ENCODE measurements around the gene ADSS2.

Gene ADSS2

DNA sequence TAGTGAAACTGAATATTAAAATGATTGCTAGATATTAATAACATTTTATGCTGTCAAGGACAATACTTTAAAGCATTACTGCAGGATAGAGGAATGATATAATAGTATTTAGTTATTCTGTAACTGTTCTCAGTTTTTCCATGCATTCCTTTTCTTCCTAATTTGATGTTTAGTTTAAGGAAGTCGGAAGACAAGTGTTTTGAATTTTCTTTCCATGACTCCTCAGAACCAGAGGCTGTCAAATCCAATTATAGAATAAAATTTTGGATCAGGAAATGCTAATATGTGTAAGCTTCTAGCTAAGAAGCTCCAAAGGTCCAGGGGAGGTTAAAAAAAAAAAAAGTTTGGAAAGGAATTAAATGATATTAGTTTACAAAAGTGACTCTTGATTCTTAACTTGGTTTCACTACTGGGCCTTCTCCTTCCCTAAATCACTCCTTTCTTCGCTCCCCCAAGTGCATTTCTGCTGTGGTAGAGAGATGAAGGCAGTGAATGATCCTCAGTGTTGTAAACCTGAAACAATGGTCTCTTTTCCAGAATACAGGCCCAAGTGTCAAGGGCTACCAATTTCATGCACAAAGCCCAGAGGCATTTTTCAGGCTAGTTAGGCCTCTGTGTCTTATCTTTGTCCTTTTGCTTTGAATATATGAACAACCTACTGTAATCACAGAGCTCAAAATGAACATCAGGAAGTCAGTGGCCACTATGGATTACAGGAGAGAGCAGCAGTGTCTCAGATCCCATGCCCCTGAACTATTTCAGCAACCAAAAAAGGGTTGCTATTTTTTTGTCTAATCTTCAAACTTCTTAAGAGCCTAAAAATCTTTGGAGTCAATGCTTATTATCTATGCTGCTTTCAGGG lies 6.2 kb downstream of the ADSS2 start:
- peaks cover 50% of the 10 kb centered on the region for H3K4me1 ChIP-seq (ENCODE audit: control insufficient read depth, insufficient read depth, low read length)

DNA sequence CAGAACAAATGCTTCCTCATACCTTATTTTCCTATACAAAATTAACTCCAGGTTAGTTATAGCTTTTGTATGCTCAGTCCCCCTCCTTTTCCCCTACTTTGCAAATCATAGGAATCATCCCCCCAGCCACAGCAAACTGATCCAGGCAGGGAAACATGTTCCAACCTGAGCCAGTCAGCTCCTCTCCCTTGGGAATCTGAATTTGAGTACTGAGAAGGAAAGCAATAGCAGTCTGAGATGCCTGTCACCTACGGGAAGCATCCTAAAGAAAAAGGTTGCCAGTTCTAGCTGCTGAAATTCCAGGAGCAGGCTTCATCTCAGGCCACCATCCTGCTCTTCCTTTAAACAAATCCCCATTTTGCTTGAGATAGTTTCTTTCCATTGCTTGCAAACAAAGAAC lies 6.9 kb downstream of the ADSS2 start:
- Histone ChIP-seq H3K9ac (ENCODE audit: low read length) (no peak overlapping the region), H3K4me1 (ENCODE audit: control insufficient read depth, insufficient read depth, low read length) (peaks cover 50% of the 10 kb centered on the region)

More for the DNA sequence above, 6.2 kb downstream of the ADSS2 start:
- Histone ChIP-seq H3K27ac (ENCODE audit: low read depth, low read length) (no peak overlapping the region), H3K9me3 (ENCODE audit: control insufficient read depth, insufficient read depth, low read depth, low read length) (no peaks in the 10 kb centered on the region), H3K36me3 (ENCODE audit: control insufficient read depth, insufficient read depth, low read length) (peaks cover 10% of the 10 kb centered on the region; the same call in 1 of the 2 replicates), H3K27me3 (ENCODE audit: control insufficient read depth, insufficient read depth, low read length) (no peaks in the 10 kb centered on the region), H3K9ac (ENCODE audit: low read length) (no peak overlapping the region), H3K4me3 (ENCODE audit: low read depth, low read length) (no peak overlapping the region)

DNA sequence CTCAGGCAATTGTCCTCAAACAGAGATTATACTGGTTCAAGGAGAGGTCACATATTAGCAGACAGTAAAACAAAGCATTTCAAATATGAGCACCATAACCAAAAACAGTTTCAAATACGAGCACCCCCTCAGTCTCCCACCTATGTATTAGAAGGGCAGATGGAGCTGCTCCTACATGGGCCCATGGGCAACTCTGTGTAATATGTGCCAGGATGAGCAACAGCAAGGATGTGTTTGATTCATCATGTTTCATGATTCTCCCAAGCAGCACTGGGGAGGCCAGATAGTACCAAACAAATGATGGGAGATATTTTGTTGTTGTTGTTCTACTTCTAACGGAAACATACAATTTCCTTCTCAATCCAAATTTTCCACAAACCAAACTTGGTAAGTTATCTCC lies 8.9 kb downstream of the ADSS2 start:
- no peaks in the 10 kb centered on the region for H3K27me3 ChIP-seq (ENCODE audit: control insufficient read depth, insufficient read depth, low read length)
- no peak overlapping the region for H3K27ac ChIP-seq (ENCODE audit: low read depth, low read length)
- H3K4me3 ChIP-seq (ENCODE audit: low read depth, low read length), result no peak overlapping the region
- no peaks in the 10 kb centered on the region for H3K9me3 ChIP-seq (ENCODE audit: control insufficient read depth, insufficient read depth, low read depth, low read length)
- 0 out of 2 replicates have a peak, but pooled peaks cover 3% of the 10 kb centered on the region for H3K36me3 ChIP-seq (ENCODE audit: control insufficient read depth, insufficient read depth, low read length)
- peaks cover 42% of the 10 kb centered on the region for H3K4me1 ChIP-seq (ENCODE audit: control insufficient read depth, insufficient read depth, low read length)
- no peak overlapping the region for H3K9ac ChIP-seq (ENCODE audit: low read length)

More for the DNA sequence above, 6.9 kb downstream of the ADSS2 start:
- Histone ChIP-seq H3K27ac (ENCODE audit: low read depth, low read length) (no peak overlapping the region), H3K27me3 (ENCODE audit: control insufficient read depth, insufficient read depth, low read length) (no peaks in the 10 kb centered on the region), H3K9me3 (ENCODE audit: control insufficient read depth, insufficient read depth, low read depth, low read length) (no peaks in the 10 kb centered on the region), H3K36me3 (ENCODE audit: control insufficient read depth, insufficient read depth, low read length) (peaks cover 7% of the 10 kb centered on the region; the same call in 1 of the 2 replicates), H3K4me3 (ENCODE audit: low read depth, low read length) (no peak overlapping the region)

DNA sequence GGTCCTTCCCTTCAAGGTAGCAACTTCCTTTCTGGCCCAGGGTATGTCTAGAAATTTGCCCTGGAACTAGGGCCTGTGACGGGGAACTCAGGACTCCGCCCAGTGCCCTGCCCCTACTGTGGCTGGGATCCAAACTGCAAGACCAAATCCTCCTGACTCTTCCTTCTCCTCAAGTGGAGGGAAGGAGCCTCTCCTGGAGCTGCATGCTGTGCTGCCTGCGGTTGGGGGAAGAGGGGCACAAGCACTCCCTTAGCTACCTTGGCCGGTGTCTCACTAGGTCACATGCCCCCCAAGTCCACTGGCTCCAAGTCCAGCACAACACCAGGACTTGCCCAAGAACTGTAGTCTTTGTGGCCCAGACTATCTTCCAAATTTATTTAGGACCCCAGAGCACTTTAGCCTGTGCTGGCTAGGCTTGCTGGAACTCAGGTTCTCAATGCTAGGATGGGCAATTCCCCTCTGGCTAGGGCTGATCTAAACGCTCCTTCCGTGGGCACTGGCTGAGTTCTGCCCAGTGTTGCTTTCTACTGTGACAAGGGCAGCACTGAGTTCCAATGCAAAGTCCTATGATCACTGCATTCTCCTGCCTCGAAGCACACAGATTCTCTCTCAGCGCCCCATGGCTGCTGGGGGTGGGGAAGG lies 12.2 kb downstream of the ADSS2 start:
- no peaks in the 10 kb centered on the region for H3K9me3 ChIP-seq (ENCODE audit: control insufficient read depth, insufficient read depth, low read depth, low read length)
- no peak overlapping the region for H3K4me3 ChIP-seq (ENCODE audit: low read depth, low read length)
- no peaks in the 10 kb centered on the region for H3K27me3 ChIP-seq (ENCODE audit: control insufficient read depth, insufficient read depth, low read length)
- H3K4me1 ChIP-seq (ENCODE audit: control insufficient read depth, insufficient read depth, low read length), result peaks cover 18% of the 10 kb centered on the region
- no peak overlapping the region for H3K27ac ChIP-seq (ENCODE audit: low read depth, low read length)
- peaks cover 27% of the 10 kb centered on the region for H3K36me3 ChIP-seq (ENCODE audit: control insufficient read depth, insufficient read depth, low read length)
- no peak overlapping the region for H3K9ac ChIP-seq (ENCODE audit: low read length)

GRCh38 chr1:244437086-244437468 lies 14.6 kb downstream of the ADSS2 start:
- no peaks in the 10 kb centered on the region for H3K9me3 ChIP-seq (ENCODE audit: control insufficient read depth, insufficient read depth, low read depth, low read length)
- H3K36me3 ChIP-seq (ENCODE audit: control insufficient read depth, insufficient read depth, low read length), result peaks cover 37% of the 10 kb centered on the region
- H3K4me1 ChIP-seq (ENCODE audit: control insufficient read depth, insufficient read depth, low read length), result peaks cover 18% of the 10 kb centered on the region
- no peak overlapping the region for H3K9ac ChIP-seq (ENCODE audit: low read length)
- no peak overlapping the region for H3K27ac ChIP-seq (ENCODE audit: low read depth, low read length)
- H3K27me3 ChIP-seq (ENCODE audit: control insufficient read depth, insufficient read depth, low read length), result no peaks in the 10 kb centered on the region
- H3K4me3 ChIP-seq (ENCODE audit: low read depth, low read length), result no peak overlapping the region

GRCh38 chr1:244436336-244437085 lies 15.2 kb downstream of the ADSS2 start:
- Histone ChIP-seq H3K9me3 (ENCODE audit: control insufficient read depth, insufficient read depth, low read depth, low read length) (no peaks in the 10 kb centered on the region), H3K4me1 (ENCODE audit: control insufficient read depth, insufficient read depth, low read length) (peaks cover 18% of the 10 kb centered on the region), H3K27me3 (ENCODE audit: control insufficient read depth, insufficient read depth, low read length) (no peaks in the 10 kb centered on the region), H3K4me3 (ENCODE audit: low read depth, low read length) (no peak overlapping the region), H3K27ac (ENCODE audit: low read depth, low read length) (no peak overlapping the region), H3K9ac (ENCODE audit: low read length) (no peak overlapping the region), H3K36me3 (ENCODE audit: control insufficient read depth, insufficient read depth, low read length) (peaks cover 42% of the 10 kb centered on the region)

GRCh38 chr1:244435562-244436205 lies 16.0 kb downstream of the ADSS2 start:
- Histone ChIP-seq H3K9ac (ENCODE audit: low read length) (no peak overlapping the region), H3K27ac (ENCODE audit: low read depth, low read length) (no peak overlapping the region), H3K9me3 (ENCODE audit: control insufficient read depth, insufficient read depth, low read depth, low read length) (no peaks in the 10 kb centered on the region), H3K4me1 (ENCODE audit: control insufficient read depth, insufficient read depth, low read length) (peaks cover 18% of the 10 kb centered on the region), H3K4me3 (ENCODE audit: low read depth, low read length) (no peak overlapping the region), H3K36me3 (ENCODE audit: control insufficient read depth, insufficient read depth, low read length) (peaks cover 45% of the 10 kb centered on the region), H3K27me3 (ENCODE audit: control insufficient read depth, insufficient read depth, low read length) (no peaks in the 10 kb centered on the region)

GRCh38 chr1:244431166-244431565 lies 20.5 kb downstream of the ADSS2 start:
- Histone ChIP-seq H3K4me3 (ENCODE audit: low read depth, low read length) (no peak overlapping the region), H3K36me3 (ENCODE audit: control insufficient read depth, insufficient read depth, low read length) (peaks cover 42% of the 10 kb centered on the region)

DNA sequence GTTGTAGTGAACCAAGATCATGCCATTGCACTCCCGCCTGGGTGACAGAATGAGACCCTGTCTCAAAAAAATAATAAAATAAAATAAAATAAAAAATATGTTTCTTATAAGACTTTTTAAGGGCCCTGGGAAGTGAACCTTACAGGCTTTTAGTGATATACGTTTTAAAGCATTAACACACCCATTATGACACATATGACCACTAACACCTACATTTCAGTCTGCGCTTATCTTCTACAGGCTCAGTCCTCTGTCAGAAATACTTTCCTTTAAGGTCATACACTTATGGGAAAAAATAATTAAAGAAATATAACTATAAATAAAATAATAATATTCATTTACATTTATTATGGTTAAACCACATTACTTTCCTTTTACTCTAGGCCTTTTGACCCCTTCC lies 21.9 kb downstream of the ADSS2 start:
- Histone ChIP-seq H3K4me3 (ENCODE audit: low read depth, low read length) (no peak overlapping the region), H3K36me3 (ENCODE audit: control insufficient read depth, insufficient read depth, low read length) (peaks cover 42% of the 10 kb centered on the region), H3K9me3 (ENCODE audit: control insufficient read depth, insufficient read depth, low read depth, low read length) (no peaks in the 10 kb centered on the region), H3K4me1 (ENCODE audit: control insufficient read depth, insufficient read depth, low read length) (no peaks in the 10 kb centered on the region), H3K27me3 (ENCODE audit: control insufficient read depth, insufficient read depth, low read length) (no peaks in the 10 kb centered on the region), H3K27ac (ENCODE audit: low read depth, low read length) (no peak overlapping the region), H3K9ac (ENCODE audit: low read length) (no peak overlapping the region)

More at GRCh38 chr1:244431166-244431565, 20.5 kb downstream of the ADSS2 start:
- Histone ChIP-seq H3K9me3 (ENCODE audit: control insufficient read depth, insufficient read depth, low read depth, low read length) (no peaks in the 10 kb centered on the region), H3K27ac (ENCODE audit: low read depth, low read length) (no peak overlapping the region), H3K4me1 (ENCODE audit: control insufficient read depth, insufficient read depth, low read length) (no peaks in the 10 kb centered on the region), H3K27me3 (ENCODE audit: control insufficient read depth, insufficient read depth, low read length) (no peaks in the 10 kb centered on the region), H3K9ac (ENCODE audit: low read length) (no peak overlapping the region)

GRCh38 chr1:244427647-244428046 lies 24.1 kb downstream of the ADSS2 start:
- H3K9me3 ChIP-seq (ENCODE audit: control insufficient read depth, insufficient read depth, low read depth, low read length), result no peaks in the 10 kb centered on the region
- H3K36me3 ChIP-seq (ENCODE audit: control insufficient read depth, insufficient read depth, low read length), result peaks cover 44% of the 10 kb centered on the region
- H3K27ac ChIP-seq (ENCODE audit: low read depth, low read length), result no peak overlapping the region
- no peak overlapping the region for H3K4me3 ChIP-seq (ENCODE audit: low read depth, low read length)
- H3K4me1 ChIP-seq (ENCODE audit: control insufficient read depth, insufficient read depth, low read length), result no peaks in the 10 kb centered on the region
- H3K9ac ChIP-seq (ENCODE audit: low read length), result no peak overlapping the region
- no peaks in the 10 kb centered on the region for H3K27me3 ChIP-seq (ENCODE audit: control insufficient read depth, insufficient read depth, low read length)
